ENCODE results near the gene SLC1A1. TPM values are rescaled to one million over a fixed set of nuclear protein-coding genes. Genes with fewer than 3 reads are reported as not detected.

SLC1A1 gene
- total RNA-seq, 2 experiments from 2014 or later: not detected

GRCh38 chr9:4461437-4461836, 28.8 kb upstream of the SLC1A1 start:
- no peak overlapping the region for H3K27ac ChIP-seq (ENCODE audit: low read depth, low read length, poor library complexity, severe bottlenecking)
- no peak for DNase-seq (ENCODE audit: low spot score)
- H3K79me2 ChIP-seq (ENCODE audit: insufficient read depth, low read depth, low read length): no peaks in the 10 kb centered on the region
- no peak overlapping the region for H3K4me3 ChIP-seq (ENCODE audit: low read depth, low read length, poor library complexity, severe bottlenecking)
- POLR2A ChIA-PET: no interaction called here
- H3K4me1 ChIP-seq (ENCODE audit: insufficient read depth, low read length, poor library complexity, severe bottlenecking): no peaks in the 10 kb centered on the region
- no peaks in the 10 kb centered on the region for H3K9me3 ChIP-seq (ENCODE audit: low read length)
- no peak for TF ChIP-seq CTCF (conservative IDR thresholded peaks at IDR 0.05; ENCODE audit: low read length)
- no peak for TF ChIP-seq EZH2phosphoT487 (IDR thresholded peaks at IDR 0.05; ENCODE audit: borderline replicate concordance, low read depth, low read length)
- intact Hi-C loops (cut with micrococcal nuclease; ENCODE audit: unreplicated experiment): no loop called here
- CTCF ChIA-PET (ENCODE audit: unreplicated experiment): interaction anchor here (0.5 kb wide), 1 partner anchor 527 kb away, joined by 3 read pairs; no protein-coding TSS in a partner anchor
- no peaks in the 10 kb centered on the region for H3K36me3 ChIP-seq (ENCODE audit: insufficient read depth, low read length)
- no peak overlapping the region for H3K4me2 ChIP-seq (ENCODE audit: low read length)
- no TSS peak for BruUV-seq (replicated peaks)
- H4K20me1 ChIP-seq (ENCODE audit: insufficient read depth, low read length): no peaks in the 10 kb centered on the region
- no peaks in the 10 kb centered on the region for H3K9me2 ChIP-seq (ENCODE audit: insufficient read depth, low read length)
- no peak overlapping the region for H2AFZ ChIP-seq (ENCODE audit: low read length)

- H3K36me3 ChIP-seq (ENCODE audit: insufficient read depth, low read length): no peaks in the 10 kb centered on the region
- H3K9me3 ChIP-seq (ENCODE audit: low read length): no peaks in the 10 kb centered on the region
- TF ChIP-seq CTCF (conservative IDR thresholded peaks at IDR 0.05; ENCODE audit: low read length): no peak
- TF ChIP-seq EZH2phosphoT487 (IDR thresholded peaks at IDR 0.05; ENCODE audit: borderline replicate concordance, low read depth, low read length): no peak
- H3K9me2 ChIP-seq (ENCODE audit: insufficient read depth, low read length): no peaks in the 10 kb centered on the region
- no peaks in the 10 kb centered on the region for H3K79me2 ChIP-seq (ENCODE audit: insufficient read depth, low read depth, low read length)
- no peak overlapping the region for H2AFZ ChIP-seq (ENCODE audit: low read length)
- H3K4me2 ChIP-seq (ENCODE audit: low read length): no peak overlapping the region
- no peak overlapping the region for H3K27ac ChIP-seq (ENCODE audit: low read depth, low read length, poor library complexity, severe bottlenecking)
- H3K4me3 ChIP-seq (ENCODE audit: low read depth, low read length, poor library complexity, severe bottlenecking): no peak overlapping the region
- ChIA-PET CTCF (ENCODE audit: unreplicated experiment) (no interaction called here), POLR2A (interaction anchor here (0.6 kb wide), 1 partner anchor 21 kb away, joined by 5 read pairs; no protein-coding TSS in a partner anchor)
- H3K4me1 ChIP-seq (ENCODE audit: insufficient read depth, low read length, poor library complexity, severe bottlenecking): no peaks in the 10 kb centered on the region
- intact Hi-C loops (cut with micrococcal nuclease; ENCODE audit: unreplicated experiment): no loop called here
- no peaks in the 10 kb centered on the region for H4K20me1 ChIP-seq (ENCODE audit: insufficient read depth, low read length)
- no peak for DNase-seq (ENCODE audit: low spot score)
- BruUV-seq (replicated peaks): no TSS peak
Measured at GRCh38 chr9:4463824-4464223, 26.4 kb upstream of the SLC1A1 start.

GRCh38 chr9:4464911-4465513, 25.3 kb upstream of the SLC1A1 start:
- BruUV-seq (replicated peaks): no TSS peak
- H3K4me3 ChIP-seq (ENCODE audit: low read depth, low read length, poor library complexity, severe bottlenecking): no peak overlapping the region
- ChIA-PET POLR2A (no interaction called here), CTCF (ENCODE audit: unreplicated experiment) (no interaction called here)
- H3K27ac ChIP-seq (ENCODE audit: low read depth, low read length, poor library complexity, severe bottlenecking): no peak overlapping the region
- intact Hi-C loops (cut with micrococcal nuclease; ENCODE audit: unreplicated experiment): no loop called here
- no peaks in the 10 kb centered on the region for H4K20me1 ChIP-seq (ENCODE audit: insufficient read depth, low read length)
- H3K4me2 ChIP-seq (ENCODE audit: low read length): peak overlapping the region; percentile 1; the same call in 1 of the 2 replicates
- no peak for DNase-seq (ENCODE audit: low spot score)
- H3K9me3 ChIP-seq (ENCODE audit: low read length): no peaks in the 10 kb centered on the region
- no peaks in the 10 kb centered on the region for H3K79me2 ChIP-seq (ENCODE audit: insufficient read depth, low read depth, low read length)
- H3K36me3 ChIP-seq (ENCODE audit: insufficient read depth, low read length): no peaks in the 10 kb centered on the region
- no peaks in the 10 kb centered on the region for H3K9me2 ChIP-seq (ENCODE audit: insufficient read depth, low read length)
- no peaks in the 10 kb centered on the region for H3K4me1 ChIP-seq (ENCODE audit: insufficient read depth, low read length, poor library complexity, severe bottlenecking)
- no peak overlapping the region for H2AFZ ChIP-seq (ENCODE audit: low read length)
- TF ChIP-seq CTCF (conservative IDR thresholded peaks at IDR 0.05; ENCODE audit: low read length) (no peak), EZH2phosphoT487 (IDR thresholded peaks at IDR 0.05; ENCODE audit: borderline replicate concordance, low read depth, low read length) (no peak)
